Activated CD8-positive, alpha-beta memory T cell treated with anti-CD3 and anti-CD28 coated beads, Interleukin-2, amount 50 U/mL, for 1 hour (primary cell): ENCODE data around the gene SLC38A9.
"Not testable (repeated sequence)": the region's sequence is repeated elsewhere in the genome, so short reads cannot be mapped to it uniquely, and the experiment has no call there.

Source experiments
- DNase-seq: peaks from one replicate; pipeline ENCODE4 v3.0.0-alpha.2; 2020; ENCODE audit errors: extremely low read depth

The SLC38A9 gene

GRCh38 chr5:55712023-55712859 lies at the start of gene SLC38A9:
Gene SLC38A9, minus strand, starts transcription at chr5:55712324. Its CDS starts 14,366 bp downstream, at chr5:55697958.
- peak; percentile 77 for DNase-seq

GRCh38 chr5:55761721-55762120 lies 49.6 kb upstream of the SLC38A9 start:
- DNase-seq: not testable (repeated sequence)

GRCh38 chr5:55758714-55759113 lies 46.6 kb upstream of the SLC38A9 start:
- no peak for DNase-seq

- DNase-seq: no peak
These were observed 46.1 kb upstream of the SLC38A9 start for GRCh38 chr5:55758231-55758630.

- no peak for DNase-seq
These were observed 38.4 kb upstream of the SLC38A9 start for GRCh38 chr5:55750499-55750898.

GRCh38 chr5:55750063-55750462 lies 37.9 kb upstream of the SLC38A9 start:
- DNase-seq: no peak

- DNase-seq: no peak
These were observed 37.3 kb upstream of the SLC38A9 start for GRCh38 chr5:55749387-55749786.

GRCh38 chr5:55747778-55748318 lies 35.7 kb upstream of the SLC38A9 start:
- no peak for DNase-seq

GRCh38 chr5:55742778-55743177 lies 30.7 kb upstream of the SLC38A9 start:
- no peak for DNase-seq

- DNase-seq: no peak
These were observed 25.7 kb upstream of the SLC38A9 start, which contains the start of gene DDX4 for GRCh38 chr5:55737793-55738192. Gene DDX4, plus strand, starts transcription at chr5:55738061. Its CDS starts 903 bp downstream, at chr5:55738964.

GRCh38 chr5:55734658-55735057 lies 22.5 kb upstream of the SLC38A9 start:
- no peak for DNase-seq

- no peak for DNase-seq
These were observed 20.5 kb upstream of the SLC38A9 start for GRCh38 chr5:55732585-55732984.

GRCh38 chr5:55731848-55732247 lies 19.7 kb upstream of the SLC38A9 start:
- DNase-seq: no peak

- DNase-seq: no peak
These were observed 12.2 kb upstream of the SLC38A9 start for GRCh38 chr5:55724281-55724680.

- no peak for DNase-seq
These were observed 8.1 kb upstream of the SLC38A9 start for GRCh38 chr5:55720188-55720703.

GRCh38 chr5:55719026-55719425 lies 6.9 kb upstream of the SLC38A9 start:
- not testable (repeated sequence) for DNase-seq

GRCh38 chr5:55715519-55716078 lies 3.5 kb upstream of the SLC38A9 start:
- no peak for DNase-seq

- DNase-seq: no peak
These were observed 2.6 kb upstream of the SLC38A9 start for GRCh38 chr5:55714749-55715148.

- DNase-seq: no peak
These were observed 2.2 kb upstream of the SLC38A9 start for GRCh38 chr5:55714339-55714738.

GRCh38 chr5:55713871-55714270 lies 1.7 kb upstream of the SLC38A9 start:
- DNase-seq: no peak

- DNase-seq: no peak
These were observed 559 bp downstream of the SLC38A9 start for GRCh38 chr5:55711507-55712022.

- no peak for DNase-seq
These were observed 3.4 kb downstream of the SLC38A9 start for GRCh38 chr5:55708732-55709131.
